HEK293T (cell line): ENCODE data around the gene RHEX.

Experiments used
- ARNT ChIP-seq: fragments of 450-650 bp; IDR thresholded peaks from 2 replicates; pipeline ENCODE4 v1.6.1; 2017; ENCODE audit warnings: mild to moderate bottlenecking
- BHLHE40 ChIP-seq: fragments of 450-650 bp; IDR thresholded peaks from 2 replicates; pipeline ENCODE4 v1.6.1; 2016; ENCODE audit warnings: mild to moderate bottlenecking, moderate library complexity, borderline replicate concordance
- FOXK2 ChIP-seq: fragments of 450-650 bp; IDR thresholded peaks from 2 replicates; pipeline ENCODE4 v1.6.1; 2016; ENCODE audit warnings: mild to moderate bottlenecking
- LEF1 ChIP-seq: fragments of 450-650 bp; IDR thresholded peaks from 2 replicates; pipeline ENCODE4 v1.6.1; 2017; ENCODE audit warnings: mild to moderate bottlenecking, borderline replicate concordance
- NFRKB ChIP-seq: fragments of 450-650 bp; IDR thresholded peaks from 2 replicates; pipeline ENCODE4 v1.6.1; 2016; ENCODE audit warnings: mild to moderate bottlenecking, moderate library complexity
- SP1 ChIP-seq: fragments of 450-650 bp; IDR thresholded peaks from 2 replicates; pipeline ENCODE4 v1.6.1; 2017
- SUZ12 ChIP-seq: fragments of 450-650 bp; IDR thresholded peaks from 2 replicates; pipeline ENCODE4 v1.6.1; 2016; ENCODE audit warnings: mild to moderate bottlenecking

DNA sequence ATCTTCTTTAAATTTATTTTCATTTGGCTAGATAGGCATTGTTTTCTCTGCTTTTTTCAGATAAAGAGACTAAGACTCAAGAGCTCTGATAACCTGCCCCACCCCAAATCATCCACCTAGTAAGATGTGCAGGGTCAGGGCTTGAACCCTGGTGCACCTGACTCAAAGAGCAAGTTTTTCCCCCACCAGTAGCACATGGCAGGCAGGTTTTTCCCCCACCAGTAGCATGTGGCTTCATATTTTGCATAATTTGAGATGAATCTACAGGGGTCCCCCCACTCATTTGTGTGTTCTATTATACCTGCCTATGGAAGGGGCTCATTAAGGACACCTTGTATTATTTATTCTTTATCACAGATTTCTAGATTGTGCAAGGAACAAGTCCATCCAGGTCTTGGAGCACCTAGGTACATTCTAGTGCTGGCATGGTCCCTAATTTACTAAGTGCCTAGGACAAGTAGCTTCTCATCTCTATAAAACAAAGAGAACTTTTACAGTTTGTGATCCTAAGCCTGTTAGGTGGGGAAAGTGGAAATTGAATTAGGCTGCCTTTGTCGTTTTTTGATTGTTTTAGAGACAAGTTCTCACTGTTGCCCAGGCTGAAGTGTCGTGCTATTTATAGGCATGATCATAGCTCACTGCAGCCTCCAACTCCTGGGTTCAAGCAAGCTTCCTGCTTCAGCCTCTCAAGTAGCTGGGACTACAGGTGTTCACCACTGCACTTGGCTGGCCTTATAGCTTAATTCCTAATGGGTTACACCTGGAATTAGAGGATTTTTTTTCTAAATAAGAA lies 16.1 kb upstream of the RHEX start:
- no peak for TF ChIP-seq BHLHE40
- no peak for TF ChIP-seq FOXK2
- TF ChIP-seq SUZ12: no peak
- no peak for TF ChIP-seq SP1
- no peak for TF ChIP-seq LEF1
- no peak for TF ChIP-seq NFRKB
- no peak for TF ChIP-seq ARNT
